ENCODE measurements around the gene SLC38A3.

DNA sequence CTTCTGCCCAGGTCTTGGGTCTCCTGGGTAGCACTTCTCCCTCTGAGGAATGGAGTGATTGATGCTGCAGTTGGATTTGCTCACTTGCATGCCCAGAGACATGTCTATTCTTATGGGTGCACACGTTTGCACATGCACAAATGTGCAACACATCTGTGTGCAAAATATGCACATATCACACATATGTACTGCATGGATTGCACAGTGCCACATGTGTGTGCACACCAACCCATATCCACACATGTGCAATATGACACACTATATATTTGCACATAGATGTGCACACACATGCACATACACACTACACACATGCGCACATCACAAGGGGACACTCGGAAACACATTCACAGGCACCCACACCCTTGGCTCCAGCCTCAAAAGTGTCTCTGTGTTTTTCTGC, 63.2 kb downstream of the SLC38A3 start:
- TF ChIP-seq, protein P1, sequence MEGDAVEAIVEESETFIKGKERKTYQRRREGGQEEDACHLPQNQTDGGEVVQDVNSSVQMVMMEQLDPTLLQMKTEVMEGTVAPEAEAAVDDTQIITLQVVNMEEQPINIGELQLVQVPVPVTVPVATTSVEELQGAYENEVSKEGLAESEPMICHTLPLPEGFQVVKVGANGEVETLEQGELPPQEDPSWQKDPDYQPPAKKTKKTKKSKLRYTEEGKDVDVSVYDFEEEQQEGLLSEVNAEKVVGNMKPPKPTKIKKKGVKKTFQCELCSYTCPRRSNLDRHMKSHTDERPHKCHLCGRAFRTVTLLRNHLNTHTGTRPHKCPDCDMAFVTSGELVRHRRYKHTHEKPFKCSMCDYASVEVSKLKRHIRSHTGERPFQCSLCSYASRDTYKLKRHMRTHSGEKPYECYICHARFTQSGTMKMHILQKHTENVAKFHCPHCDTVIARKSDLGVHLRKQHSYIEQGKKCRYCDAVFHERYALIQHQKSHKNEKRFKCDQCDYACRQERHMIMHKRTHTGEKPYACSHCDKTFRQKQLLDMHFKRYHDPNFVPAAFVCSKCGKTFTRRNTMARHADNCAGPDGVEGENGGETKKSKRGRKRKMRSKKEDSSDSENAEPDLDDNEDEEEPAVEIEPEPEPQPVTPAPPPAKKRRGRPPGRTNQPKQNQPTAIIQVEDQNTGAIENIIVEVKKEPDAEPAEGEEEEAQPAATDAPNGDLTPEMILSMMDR (IDR thresholded peaks at IDR 0.05): no peak
- TF ChIP-seq ZFX (IDR thresholded peaks at IDR 0.05; ENCODE audit: borderline replicate concordance): no peak
